ENCODE results near the gene TMEM120B. TPM values are rescaled to one million over a fixed set of nuclear protein-coding genes. Genes with fewer than 3 reads are reported as not detected.

TMEM120B gene
- polyA plus RNA-seq, 1 donor from 2014 or later, result 9.8 TPM

GRCh38 chr12:121830134-121830533 is 117.6 kb downstream of the TMEM120B start (continued):
- TF ChIP-seq, protein P1, sequence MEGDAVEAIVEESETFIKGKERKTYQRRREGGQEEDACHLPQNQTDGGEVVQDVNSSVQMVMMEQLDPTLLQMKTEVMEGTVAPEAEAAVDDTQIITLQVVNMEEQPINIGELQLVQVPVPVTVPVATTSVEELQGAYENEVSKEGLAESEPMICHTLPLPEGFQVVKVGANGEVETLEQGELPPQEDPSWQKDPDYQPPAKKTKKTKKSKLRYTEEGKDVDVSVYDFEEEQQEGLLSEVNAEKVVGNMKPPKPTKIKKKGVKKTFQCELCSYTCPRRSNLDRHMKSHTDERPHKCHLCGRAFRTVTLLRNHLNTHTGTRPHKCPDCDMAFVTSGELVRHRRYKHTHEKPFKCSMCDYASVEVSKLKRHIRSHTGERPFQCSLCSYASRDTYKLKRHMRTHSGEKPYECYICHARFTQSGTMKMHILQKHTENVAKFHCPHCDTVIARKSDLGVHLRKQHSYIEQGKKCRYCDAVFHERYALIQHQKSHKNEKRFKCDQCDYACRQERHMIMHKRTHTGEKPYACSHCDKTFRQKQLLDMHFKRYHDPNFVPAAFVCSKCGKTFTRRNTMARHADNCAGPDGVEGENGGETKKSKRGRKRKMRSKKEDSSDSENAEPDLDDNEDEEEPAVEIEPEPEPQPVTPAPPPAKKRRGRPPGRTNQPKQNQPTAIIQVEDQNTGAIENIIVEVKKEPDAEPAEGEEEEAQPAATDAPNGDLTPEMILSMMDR (IDR thresholded peaks at IDR 0.05; ENCODE audit: poor library complexity, severe bottlenecking), result no peak
- TF ChIP-seq TAF1 (IDR thresholded peaks at IDR 0.05; ENCODE audit: low read depth), result no peak

- Histone ChIP-seq H3K9ac (ENCODE audit: low read length) (no peak overlapping the region), H2AFZ (ENCODE audit: low read depth, low read length) (no peak overlapping the region), H3K4me3 (ENCODE audit: low read length) (no peak overlapping the region), H3K9me2 (ENCODE audit: insufficient read depth, low read length) (no peaks in the 10 kb centered on the region), H3K9me3 (ENCODE audit: low read length) (no peaks in the 10 kb centered on the region), H3K79me2 (replicated peaks; ENCODE audit: insufficient read depth, low read length) (no peaks in the 10 kb centered on the region), H3K27ac (ENCODE audit: low read length) (no peak overlapping the region), H3K27me3 (ENCODE audit: insufficient read depth, low read depth, low read length) (no peaks in the 10 kb centered on the region), H3K36me3 (ENCODE audit: insufficient read depth, low read length) (no peaks in the 10 kb centered on the region), H3K4me2 (ENCODE audit: low read length) (no peak overlapping the region), H4K20me1 (ENCODE audit: insufficient read depth) (no peaks in the 10 kb centered on the region), H3F3A (ENCODE audit: insufficient read depth, low read length, poor library complexity, severe bottlenecking) (no peaks in the 10 kb centered on the region)
- TF ChIP-seq MXI1 (conservative IDR thresholded peaks at IDR 0.05; ENCODE audit: poor library complexity, severe bottlenecking), result no peak
- no peak for TF ChIP-seq RAD21 (conservative IDR thresholded peaks at IDR 0.05)
- TF ChIP-seq EP300 (conservative IDR thresholded peaks at IDR 0.05; ENCODE audit: poor library complexity, severe bottlenecking), result no peak
- no peak for TF ChIP-seq EZH2 (IDR thresholded peaks at IDR 0.05; ENCODE audit: borderline replicate concordance, insufficient read depth, low read length, poor library complexity, severe bottlenecking)
- TF ChIP-seq, protein P1 (IDR thresholded peaks at IDR 0.05; ENCODE audit: poor library complexity, severe bottlenecking), result no peak
- TF ChIP-seq POLR2AphosphoS5 (IDR thresholded peaks at IDR 0.05), result no peak
- no peak for TF ChIP-seq SMC3 (conservative IDR thresholded peaks at IDR 0.05; ENCODE audit: poor library complexity)
- TF ChIP-seq REST (IDR thresholded peaks at IDR 0.05; ENCODE audit: borderline replicate concordance), result no peak
- TF ChIP-seq TAF1 (IDR thresholded peaks at IDR 0.05; ENCODE audit: low read depth), result no peak
Observed at GRCh38 chr12:121830588-121831265, 118.2 kb downstream of the TMEM120B start.

Other genes with a start within 250 kb of the TMEM120B start
- gene KDM2B, start 131.7 kb upstream of the TMEM120B start, polyA plus RNA-seq, result 85.5 and 93.8 TPM in 2 replicates
- 0.78 and 5.2 TPM in 2 replicates for gene ORAI1, start 86.2 kb upstream of the TMEM120B start, polyA plus RNA-seq
- 1.1 and 3.4 TPM in 2 replicates for gene MORN3, start 43.1 kb upstream of the TMEM120B start, polyA plus RNA-seq
- gene RHOF, start 80.9 kb downstream of the TMEM120B start, polyA plus RNA-seq, result 9.4 and 14.7 TPM in 2 replicates
- gene SETD1B, start 91.3 kb downstream of the TMEM120B start, polyA plus RNA-seq, result 2.6 and 3.2 TPM in 2 replicates
- not detected in 2 replicates for gene HPD, start 146.1 kb downstream of the TMEM120B start, polyA plus RNA-seq
- 74.9 and 79.3 TPM in 2 replicates for gene PSMD9, start 176.0 kb downstream of the TMEM120B start, polyA plus RNA-seq
- gene CFAP251, start 205.8 kb downstream of the TMEM120B start, polyA plus RNA-seq, result 1.6 and 4.0 TPM in 2 replicates